Endodermal cell (in vitro differentiated cells): ENCODE data around the gene IQCH. TPM values are rescaled to one million over a fixed set of nuclear protein-coding genes. Genes with fewer than 3 reads are reported as not detected.

ENCODE experiments used
- DNase-seq: peaks from one replicate; pipeline ENCODE4 v3.0.0-alpha.2; 2017
- H3K27ac ChIP-seq: 2 replicates; pipeline ENCODE4 v1.5.1; 2013; ENCODE audit warnings: mild to moderate bottlenecking, low read depth, low read length, moderate library complexity
- H3K27me3 ChIP-seq: 2 replicates; pipeline ENCODE4 v1.6.1; 2013; ENCODE audit warnings: mild to moderate bottlenecking, low read length, moderate library complexity; ENCODE audit not compliant: insufficient read depth, control insufficient read depth, poor library complexity, severe bottlenecking
- H3K36me3 ChIP-seq: 2 replicates; pipeline ENCODE4 v1.7.0; 2013; ENCODE audit warnings: mild to moderate bottlenecking, low read length, moderate library complexity; ENCODE audit not compliant: control insufficient read depth, insufficient read depth
- H3K4me1 ChIP-seq: one replicate; pipeline ENCODE4 v1.7.0; 2013; ENCODE audit warnings: low read length; ENCODE audit not compliant: control insufficient read depth, insufficient read depth
- H3K4me3 ChIP-seq: 2 replicates; pipeline ENCODE4 v1.5.1; 2013; ENCODE audit warnings: mild to moderate bottlenecking, low read length, moderate library complexity
- H3K9ac ChIP-seq: 2 replicates; pipeline ENCODE4 v1.6.1; 2013; ENCODE audit warnings: mild to moderate bottlenecking, low read length, moderate library complexity; ENCODE audit not compliant: poor library complexity, severe bottlenecking; ENCODE audit errors: extremely low read depth
- H3K9me3 ChIP-seq: 2 replicates; pipeline ENCODE4 v1.6.1; 2013; ENCODE audit warnings: mild to moderate bottlenecking, low read length, moderate library complexity; ENCODE audit not compliant: control insufficient read depth
- H3K27ac Mint-ChIP-seq: 2 replicates; pipeline ENCODE4 v1.8.0; 2020; ENCODE audit warnings: mixed read lengths
- H3K27me3 Mint-ChIP-seq: 2 replicates; pipeline ENCODE4 v1.8.0; 2021; ENCODE audit warnings: mild to moderate bottlenecking, mixed read lengths; ENCODE audit not compliant: insufficient read depth
- H3K36me3 Mint-ChIP-seq: 2 replicates; pipeline ENCODE4 v1.8.0; 2020; ENCODE audit warnings: low read depth, mixed read lengths
- H3K4me1 Mint-ChIP-seq: 2 replicates; pipeline ENCODE4 v1.8.0; 2020; ENCODE audit warnings: mixed read lengths
- H3K4me3 Mint-ChIP-seq: 2 replicates; pipeline ENCODE4 v1.8.0; 2020; ENCODE audit warnings: mild to moderate bottlenecking, moderate library complexity, mixed read lengths
- H3K9me3 Mint-ChIP-seq: 2 replicates; pipeline ENCODE4 v1.8.0; 2020; ENCODE audit warnings: mild to moderate bottlenecking, mixed read lengths
- CTCF ChIP-seq: fragments of 200-600 bp; sonication (generic); conservative IDR thresholded peaks from 2 replicates; pipeline ENCODE4 v1.5.0; 2021; ENCODE audit warnings: antibody characterized with exemption, mild to moderate bottlenecking
- WGBS, 2 experiments: methylation state at CpG; one replicate each; pipeline versions ENCODE4 v1.1.5 to v1.1.7; 2013; ENCODE audit warnings: missing lambda C conversion rate in 2 of 2, mixed read lengths in 1 of 2; ENCODE audit not compliant: insufficient coverage in 1 of 2, insufficient read length in 1 of 2; 5-methylcytosine and 5-hydroxymethylcytosine counted together
- total RNA-seq, 2 donors: library from RNA; stranded (reverse); fragmentation: NEBNext Ultra II Directional in 1 of 2; extraction: Animal tissue kit (Norgen Biotek cat#: 25700) in 1 of 2; gene quantifications; 2 replicates in 1 of 2; 3 replicates in 1 of 2; pipeline ENCODE4 v1.2.1, GENCODE V29; 2021

IQCH gene
- total RNA-seq, 2 donors from 2014 or later = 6.2 to 12.8 TPM

- Mint-ChIP-seq H3K4me3 (no peak overlapping the region), H3K4me1 (peaks cover 6% of the 10 kb centered on the region), H3K27ac (no peak overlapping the region), H3K27me3 (peaks cover 8% of the 10 kb centered on the region), H3K36me3 (no peaks in the 10 kb centered on the region), H3K9me3 (no peaks in the 10 kb centered on the region)
- H3K36me3 ChIP-seq = peaks cover 3% of the 10 kb centered on the region
- H3K9ac ChIP-seq = no peak overlapping the region
- no peaks in the 10 kb centered on the region for H3K9me3 ChIP-seq
- no peaks in the 10 kb centered on the region for H3K4me1 ChIP-seq
- H3K27ac ChIP-seq = no peak overlapping the region
- peaks cover 18% of the 10 kb centered on the region for H3K27me3 ChIP-seq
- H3K4me3 ChIP-seq = no peak overlapping the region
- WGBS, 2 experiments = 94 to 100% methylated on average over 1 to 3 of the region's 3 CpGs
- no peak for TF ChIP-seq CTCF
- DNase-seq = no peak
These were observed 273.9 kb downstream of the IQCH start for GRCh38 chr15:67528513-67528912.

GRCh38 chr15:67531379-67531914, 276.9 kb downstream of the IQCH start:
- Mint-ChIP-seq H3K27ac (no peak overlapping the region), H3K4me1 (peaks cover 4% of the 10 kb centered on the region), H3K4me3 (no peak overlapping the region), H3K27me3 (peaks cover 8% of the 10 kb centered on the region), H3K36me3 (no peaks in the 10 kb centered on the region), H3K9me3 (no peaks in the 10 kb centered on the region)
- WGBS, 2 experiments = 89% methylated on average over 1 to 3 of the region's 3 CpGs
- Histone ChIP-seq H3K27me3 (peaks cover 32% of the 10 kb centered on the region), H3K36me3 (peaks cover 3% of the 10 kb centered on the region), H3K4me1 (no peaks in the 10 kb centered on the region), H3K4me3 (no peak overlapping the region), H3K9me3 (no peaks in the 10 kb centered on the region), H3K9ac (no peak overlapping the region), H3K27ac (no peak overlapping the region)
- no peak for DNase-seq
- TF ChIP-seq CTCF = no peak

- no peak for DNase-seq
- Mint-ChIP-seq H3K27me3 (peaks cover 8% of the 10 kb centered on the region), H3K36me3 (no peaks in the 10 kb centered on the region), H3K27ac (no peak overlapping the region), H3K9me3 (no peaks in the 10 kb centered on the region), H3K4me3 (no peak overlapping the region), H3K4me1 (peaks cover 4% of the 10 kb centered on the region)
- WGBS, 2 experiments = 77 to 100% methylated on average over 1 of the region's 1 CpG
- Histone ChIP-seq H3K4me1 (no peaks in the 10 kb centered on the region), H3K27me3 (peaks cover 28% of the 10 kb centered on the region), H3K9me3 (no peaks in the 10 kb centered on the region), H3K27ac (no peak overlapping the region), H3K4me3 (no peak overlapping the region), H3K9ac (no peak overlapping the region), H3K36me3 (no peaks in the 10 kb centered on the region)
- TF ChIP-seq CTCF = no peak
These were observed 279.3 kb downstream of the IQCH start for GRCh38 chr15:67533873-67534272.
